Measurements from ENCODE around the gene NRG3.

NRG3 gene

DNA sequence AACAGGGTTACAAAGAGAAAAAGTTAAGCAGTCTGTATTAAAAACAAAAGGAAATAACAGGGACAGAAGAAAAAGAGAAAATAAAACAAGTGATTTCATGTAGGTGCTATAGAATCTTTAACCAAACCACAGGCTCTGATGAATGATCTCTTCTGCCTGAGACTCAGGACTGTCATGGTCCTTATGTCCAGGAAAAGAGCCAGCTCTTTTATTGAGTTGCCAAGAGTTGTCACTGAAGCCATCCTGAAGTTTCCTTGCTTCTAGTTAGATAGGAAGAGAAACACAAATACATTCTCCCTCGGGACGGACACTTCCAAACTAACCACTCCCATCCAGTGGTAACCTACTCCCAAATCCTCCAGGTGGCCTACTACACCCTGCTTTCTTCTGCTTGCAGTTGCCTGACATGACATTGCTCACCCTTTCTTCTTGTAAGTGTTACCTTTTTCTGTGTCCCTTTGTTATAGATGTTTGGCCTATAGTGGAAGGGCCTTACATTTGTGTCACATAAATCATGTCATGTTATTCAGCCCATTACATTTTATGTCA, 346.7 kb downstream of the NRG3 start:
- TF ChIP-seq CTCF (conservative IDR thresholded peaks at IDR 0.05), result peak; percentile 31

DNA sequence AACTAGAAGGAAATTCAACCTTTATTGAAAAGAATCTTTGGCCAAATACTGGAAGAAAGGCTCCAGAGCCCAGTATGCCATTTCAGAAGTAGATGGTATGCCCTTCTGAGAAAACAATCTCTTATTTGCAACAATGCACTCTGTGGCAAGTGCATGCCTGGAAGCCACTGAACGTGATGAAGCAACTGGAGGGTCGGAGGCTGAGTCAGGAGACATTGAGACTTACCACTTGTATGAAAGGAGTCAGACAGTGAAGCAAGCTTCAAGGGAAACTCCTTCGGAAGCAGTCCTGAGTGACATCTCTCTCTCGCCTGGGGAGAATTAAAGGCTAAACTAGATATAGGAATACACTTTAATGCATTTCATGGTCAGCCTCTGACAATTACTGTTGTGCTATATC, 353.7 kb downstream of the NRG3 start:
- no peak overlapping the region for H3K27ac ChIP-seq
- TF ChIP-seq CTCF (conservative IDR thresholded peaks at IDR 0.05), result no peak

More for the DNA sequence above, 346.7 kb downstream of the NRG3 start:
- H3K27ac ChIP-seq, result no peak overlapping the region

GRCh38 chr10:82234173-82234572, 359.2 kb downstream of the NRG3 start:
- no peak for TF ChIP-seq CTCF (conservative IDR thresholded peaks at IDR 0.05)
- H3K27ac ChIP-seq, result no peak overlapping the region

- no peak for TF ChIP-seq CTCF (conservative IDR thresholded peaks at IDR 0.05)
- no peak overlapping the region for H3K27ac ChIP-seq
Observed at GRCh38 chr10:82236084-82236731, 361.2 kb downstream of the NRG3 start.

GRCh38 chr10:82238291-82238690, 363.3 kb downstream of the NRG3 start:
- no peak for TF ChIP-seq CTCF (conservative IDR thresholded peaks at IDR 0.05)
- no peak overlapping the region for H3K27ac ChIP-seq

DNA sequence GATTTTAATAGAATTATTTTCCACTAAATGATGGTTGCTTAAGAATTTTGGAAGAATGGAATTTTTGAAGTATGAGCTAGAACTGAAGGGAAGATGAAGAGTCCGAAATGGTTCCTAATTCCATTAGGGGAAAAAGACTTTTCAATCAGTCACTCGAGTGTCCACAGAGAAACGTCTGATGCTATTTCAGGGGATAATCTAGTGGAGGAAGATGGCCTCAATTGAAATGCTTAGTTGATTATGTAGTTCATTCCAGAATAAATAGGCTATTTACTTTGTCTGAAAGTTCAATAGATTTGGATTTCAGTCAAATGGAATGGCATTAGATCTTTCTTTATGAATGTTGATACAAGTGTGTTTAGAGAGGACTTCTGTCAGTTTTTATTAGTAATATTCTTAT, 365.4 kb downstream of the NRG3 start:
- no peak overlapping the region for H3K27ac ChIP-seq
- no peak for TF ChIP-seq CTCF (conservative IDR thresholded peaks at IDR 0.05)

DNA sequence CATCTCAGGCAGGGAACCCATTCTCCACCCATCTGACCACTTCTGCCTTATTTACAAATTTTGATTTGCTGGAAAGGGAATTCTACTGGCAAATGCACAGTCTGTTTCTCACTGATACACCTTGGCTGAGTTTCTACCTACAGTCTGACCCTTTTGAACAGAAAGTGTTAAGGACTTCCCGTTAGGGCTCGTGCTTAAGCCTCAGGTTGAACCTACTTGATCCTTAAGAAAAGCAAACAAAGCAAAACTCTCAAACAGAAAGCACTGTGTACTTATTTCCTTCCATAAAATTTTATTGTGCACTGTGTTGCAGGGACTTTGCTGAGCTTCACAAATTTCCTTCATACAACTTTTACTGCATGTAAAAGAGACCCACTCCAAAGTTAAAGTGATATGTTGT, 367.8 kb downstream of the NRG3 start:
- H3K27ac ChIP-seq, result no peak overlapping the region
- no peak for TF ChIP-seq CTCF (conservative IDR thresholded peaks at IDR 0.05)

All from VCaP (cell line).